Adipocyte (in vitro differentiated cells): ENCODE results near the gene ABTB1.

Source experiments
- DNase-seq: peaks from one replicate; pipeline ENCODE4 v3.0.0-alpha.2; 2015; ENCODE audit warnings: low read depth
- H3K27me3 ChIP-seq: replicated peaks from 2 replicates; pipeline ENCODE4 v1.7.0; 2013; ENCODE audit warnings: mild to moderate bottlenecking, low read length, moderate library complexity; ENCODE audit not compliant: control insufficient read depth, insufficient read depth
- H3K36me3 ChIP-seq: 2 replicates; pipeline ENCODE4 v1.7.0; 2013; ENCODE audit warnings: low read length, mild to moderate bottlenecking, moderate library complexity; ENCODE audit not compliant: control insufficient read depth, insufficient read depth, severe bottlenecking
- H3K4me1 ChIP-seq: 2 replicates; pipeline ENCODE4 v1.7.0; 2013; ENCODE audit warnings: mild to moderate bottlenecking, low read length, moderate library complexity; ENCODE audit not compliant: control insufficient read depth, insufficient read depth
- H3K4me3 ChIP-seq: 2 replicates; pipeline ENCODE4 v1.7.0; 2013; ENCODE audit warnings: mild to moderate bottlenecking, low read length, moderate library complexity
- H3K9ac ChIP-seq: 2 replicates; pipeline ENCODE4 v1.7.0; 2013; ENCODE audit warnings: mild to moderate bottlenecking, low read length, moderate library complexity
- H3K9me3 ChIP-seq: 2 replicates; pipeline ENCODE4 v1.7.0; 2013; ENCODE audit warnings: mild to moderate bottlenecking, low read length, moderate library complexity; ENCODE audit not compliant: control insufficient read depth

ABTB1 gene

GRCh38 chr3:127674790-127675189 lies 2.0 kb downstream of the ABTB1 start:
- Histone ChIP-seq H3K9ac (no peak overlapping the region), H3K36me3 (no peaks in the 10 kb centered on the region), H3K27me3 (no peaks in the 10 kb centered on the region), H3K4me1 (peaks cover 12% of the 10 kb centered on the region), H3K9me3 (no peaks in the 10 kb centered on the region), H3K4me3 (no peak overlapping the region)
- DNase-seq = no peak

- no peaks in the 10 kb centered on the region for H3K27me3 ChIP-seq
- peaks cover 5% of the 10 kb centered on the region for H3K36me3 ChIP-seq
- no peak for DNase-seq
- H3K9ac ChIP-seq = no peak overlapping the region
- H3K4me1 ChIP-seq = peaks cover 12% of the 10 kb centered on the region
- H3K9me3 ChIP-seq = no peaks in the 10 kb centered on the region
- no peak overlapping the region for H3K4me3 ChIP-seq
Observed at GRCh38 chr3:127675651-127676391, 3.1 kb downstream of the ABTB1 start.

GRCh38 chr3:127676456-127676855 lies 3.7 kb downstream of the ABTB1 start:
- no peaks in the 10 kb centered on the region for H3K9me3 ChIP-seq
- no peak for DNase-seq
- peaks cover 5% of the 10 kb centered on the region for H3K36me3 ChIP-seq
- H3K4me3 ChIP-seq = no peak overlapping the region
- no peaks in the 10 kb centered on the region for H3K27me3 ChIP-seq
- no peak overlapping the region for H3K9ac ChIP-seq
- H3K4me1 ChIP-seq = peaks cover 12% of the 10 kb centered on the region

- Histone ChIP-seq H3K4me1 (peaks cover 8% of the 10 kb centered on the region), H3K4me3 (no peak overlapping the region), H3K27me3 (no peaks in the 10 kb centered on the region), H3K9ac (no peak overlapping the region), H3K9me3 (no peaks in the 10 kb centered on the region), H3K36me3 (peaks cover 5% of the 10 kb centered on the region)
- no peak for DNase-seq
Observed at GRCh38 chr3:127676921-127677351, 4.2 kb downstream of the ABTB1 start.

GRCh38 chr3:127677541-127678314 lies 5.0 kb downstream of the ABTB1 start:
- no peak overlapping the region for H3K9ac ChIP-seq
- no peak for DNase-seq
- peaks cover 4% of the 10 kb centered on the region for H3K4me1 ChIP-seq
- H3K36me3 ChIP-seq = peaks cover 5% of the 10 kb centered on the region
- no peaks in the 10 kb centered on the region for H3K27me3 ChIP-seq
- no peaks in the 10 kb centered on the region for H3K9me3 ChIP-seq
- no peak overlapping the region for H3K4me3 ChIP-seq

- H3K36me3 ChIP-seq = peaks cover 5% of the 10 kb centered on the region
- peaks cover 4% of the 10 kb centered on the region for H3K4me1 ChIP-seq
- no peaks in the 10 kb centered on the region for H3K27me3 ChIP-seq
- H3K4me3 ChIP-seq = no peak overlapping the region
- H3K9me3 ChIP-seq = no peaks in the 10 kb centered on the region
- DNase-seq = no peak
- no peak overlapping the region for H3K9ac ChIP-seq
Observed at GRCh38 chr3:127678315-127678599, 5.5 kb downstream of the ABTB1 start.

GRCh38 chr3:127678611-127679533 lies 6.1 kb downstream of the ABTB1 start:
- H3K4me3 ChIP-seq = no peak overlapping the region
- peaks cover 5% of the 10 kb centered on the region for H3K36me3 ChIP-seq
- H3K9me3 ChIP-seq = no peaks in the 10 kb centered on the region
- no peaks in the 10 kb centered on the region for H3K4me1 ChIP-seq
- H3K9ac ChIP-seq = no peak overlapping the region
- no peaks in the 10 kb centered on the region for H3K27me3 ChIP-seq
- DNase-seq = no peak

- Histone ChIP-seq H3K4me3 (no peak overlapping the region), H3K4me1 (no peaks in the 10 kb centered on the region), H3K27me3 (no peaks in the 10 kb centered on the region), H3K9me3 (no peaks in the 10 kb centered on the region), H3K36me3 (peaks cover 5% of the 10 kb centered on the region), H3K9ac (no peak overlapping the region)
- no peak for DNase-seq
Observed at GRCh38 chr3:127679534-127680145, 6.9 kb downstream of the ABTB1 start.

GRCh38 chr3:127680146-127680661 lies 7.5 kb downstream of the ABTB1 start:
- H3K4me1 ChIP-seq = no peaks in the 10 kb centered on the region
- no peak overlapping the region for H3K4me3 ChIP-seq
- H3K36me3 ChIP-seq = peaks cover 5% of the 10 kb centered on the region
- H3K9me3 ChIP-seq = no peaks in the 10 kb centered on the region
- DNase-seq = no peak
- H3K9ac ChIP-seq = no peak overlapping the region
- H3K27me3 ChIP-seq = no peaks in the 10 kb centered on the region

- Histone ChIP-seq H3K36me3 (peaks cover 5% of the 10 kb centered on the region), H3K4me3 (no peak overlapping the region)
- no peak for DNase-seq
Observed at GRCh38 chr3:127680798-127681221, 8.1 kb downstream of the ABTB1 start.

More at GRCh38 chr3:127680798-127681221, 8.1 kb downstream of the ABTB1 start:
- Histone ChIP-seq H3K9me3 (no peaks in the 10 kb centered on the region), H3K4me1 (no peaks in the 10 kb centered on the region), H3K27me3 (no peaks in the 10 kb centered on the region), H3K9ac (no peak overlapping the region)
